ENCODE measurements around the gene DNAH2.

The DNAH2 gene

DNA sequence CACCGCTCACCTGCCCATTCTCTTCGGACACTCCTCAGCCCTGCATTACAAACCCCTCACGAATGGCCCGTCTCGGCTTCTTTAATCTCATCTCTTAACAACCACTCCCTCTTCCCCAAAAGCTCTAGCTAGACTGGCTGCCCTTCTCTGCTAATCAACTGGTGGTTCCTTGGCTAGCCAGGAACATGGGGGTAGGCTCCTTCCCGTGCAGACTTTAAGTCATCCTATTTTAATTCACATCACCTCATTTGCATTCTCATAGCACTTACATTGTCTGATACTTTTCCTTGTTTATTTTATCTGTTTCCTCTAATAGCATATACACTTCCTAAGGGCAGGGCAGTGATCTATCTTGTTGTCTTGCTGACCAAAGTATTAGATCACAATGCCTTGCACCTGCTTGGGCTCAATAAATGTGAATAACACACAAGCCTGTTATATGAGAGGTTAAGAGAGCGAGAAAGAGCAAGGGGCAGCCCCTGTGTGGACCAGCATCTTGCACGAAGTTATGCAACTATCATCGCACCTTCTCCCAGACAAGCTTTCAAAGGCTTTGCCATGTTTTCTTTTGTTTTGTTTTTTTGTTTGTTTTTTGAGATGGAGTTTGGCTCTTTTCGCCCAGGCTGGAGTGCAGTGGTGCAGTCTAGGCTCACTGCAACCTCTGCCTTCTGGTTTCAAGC is 40.0 kb upstream of the DNAH2 start:
- H3K4me3 ChIP-seq (replicated peaks; ENCODE audit: low read depth, low read length), result no peak overlapping the region
- TF ChIP-seq CTCF (IDR thresholded peaks at IDR 0.05; ENCODE audit: low read depth, low read length, missing control alignments), result no peak
- no peak for DNase-seq (ENCODE audit: extremely low read depth, low read depth)

DNA sequence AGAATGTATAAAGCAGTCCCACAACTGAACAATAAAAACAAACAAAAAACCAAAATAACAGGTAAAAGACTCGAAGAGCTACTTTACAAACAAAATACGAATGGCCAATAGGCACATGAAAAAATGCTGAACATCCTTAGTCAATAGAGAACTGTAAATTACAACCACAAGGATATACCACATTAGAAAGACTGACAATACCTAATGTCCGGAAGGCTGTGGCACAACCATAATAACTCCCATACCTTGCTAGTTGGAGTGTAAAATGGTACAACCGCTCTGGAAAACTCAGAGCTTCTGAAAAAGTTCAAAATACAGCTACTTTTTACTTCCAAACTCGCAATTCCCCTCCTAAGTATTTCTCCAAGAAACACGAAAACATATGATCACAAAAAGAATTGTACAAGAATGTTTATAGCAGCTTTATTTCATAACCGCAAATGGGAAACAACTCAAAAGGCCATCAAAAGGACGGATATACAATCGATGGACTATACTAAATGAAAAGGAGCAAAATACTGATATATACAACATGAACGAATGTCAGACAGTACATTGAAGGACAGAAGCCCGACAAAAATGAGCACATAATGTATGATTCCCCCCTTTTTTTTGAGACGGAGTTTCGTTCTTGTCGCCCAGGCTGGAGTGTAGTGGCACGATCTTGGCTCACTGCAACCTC is 32.6 kb upstream of the DNAH2 start:
- TF ChIP-seq CTCF (IDR thresholded peaks at IDR 0.05; ENCODE audit: low read depth, low read length, missing control alignments), result no peak
- H3K4me3 ChIP-seq (replicated peaks; ENCODE audit: low read depth, low read length), result peak overlapping the region; percentile 90
- no peak for DNase-seq (ENCODE audit: extremely low read depth, low read depth)

DNA sequence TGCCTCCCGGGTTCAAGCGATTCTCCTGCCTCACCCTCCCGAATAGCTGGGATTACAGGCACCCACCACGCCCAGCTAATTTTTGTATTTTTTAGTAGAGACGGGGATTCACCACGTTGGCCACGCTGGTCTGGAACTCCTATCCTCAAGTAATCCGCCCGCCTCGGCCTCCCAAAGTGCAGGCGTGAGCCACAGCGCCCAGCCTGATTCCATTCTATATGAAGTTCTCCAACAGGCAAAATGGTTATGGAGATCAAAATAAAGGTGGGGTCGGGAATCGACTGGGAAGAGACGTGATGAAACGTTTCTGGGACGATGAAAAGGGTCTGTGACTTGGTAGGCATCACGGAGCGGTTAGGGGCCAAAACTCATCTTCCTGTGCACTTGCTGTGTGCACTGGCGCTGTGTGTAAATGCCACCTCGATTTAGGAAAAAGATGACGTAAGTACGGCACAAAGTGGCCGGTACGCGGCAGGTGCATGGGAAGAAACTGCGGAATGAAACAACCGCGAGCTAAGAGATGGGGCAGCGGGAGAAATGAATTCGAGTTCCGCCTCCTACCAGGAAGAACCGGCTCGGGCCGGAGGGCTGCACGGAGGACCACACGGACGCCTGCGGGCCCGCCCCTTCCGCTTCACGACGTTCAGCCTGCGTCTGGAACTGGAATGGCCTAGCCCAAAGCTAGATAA is 31.9 kb upstream of the DNAH2 start:
- H3K4me3 ChIP-seq (replicated peaks; ENCODE audit: low read depth, low read length), result peak overlapping the region; percentile 90
- no peak for TF ChIP-seq CTCF (IDR thresholded peaks at IDR 0.05; ENCODE audit: low read depth, low read length, missing control alignments)
- DNase-seq (ENCODE audit: extremely low read depth, low read depth), result peak; percentile 70

- TF ChIP-seq CTCF (IDR thresholded peaks at IDR 0.05; ENCODE audit: low read depth, low read length, missing control alignments), result no peak
- peak; percentile 47 for DNase-seq (ENCODE audit: extremely low read depth, low read depth)
- peak overlapping the region; percentile 90 for H3K4me3 ChIP-seq (replicated peaks; ENCODE audit: low read depth, low read length)
Observed at GRCh38 chr17:7686222-7687071, 31.1 kb upstream of the DNAH2 start.

- peak; percentile 90 for DNase-seq (ENCODE audit: extremely low read depth, low read depth)
- peak within 1 kb of the TSS; percentile 90 for H3K4me3 ChIP-seq (replicated peaks; ENCODE audit: low read depth, low read length)
- no peak for TF ChIP-seq CTCF (IDR thresholded peaks at IDR 0.05; ENCODE audit: low read depth, low read length, missing control alignments)
Observed at GRCh38 chr17:7687072-7687907, 30.3 kb upstream of the DNAH2 start, which contains the start of gene TP53. TP53 (minus strand) TSS chr17:7687490; CDS start chr17:7676594, 10,896 bp downstream.

All from HFF-Myc (cell line).